ENCODE measurements around the gene NUP205.
"Not testable (repeated sequence)": the region's sequence is repeated elsewhere in the genome, so short reads cannot be mapped to it uniquely, and the experiment has no call there.

NUP205 gene

GRCh38 chr7:135684136-135684535, 126.4 kb downstream of the NUP205 start:
- DNase-seq (ENCODE audit: low read depth, low spot score): no peak
- H3K4me3 ChIP-seq (ENCODE audit: low read length): no peak overlapping the region

- DNase-seq (ENCODE audit: low read depth, low spot score): no peak
- H3K4me3 ChIP-seq (ENCODE audit: low read length): no peak overlapping the region
Measured at GRCh38 chr7:135684699-135685098, 127.0 kb downstream of the NUP205 start.

GRCh38 chr7:135685306-135686084, 127.8 kb downstream of the NUP205 start:
- DNase-seq (ENCODE audit: low read depth, low spot score): no peak
- H3K4me3 ChIP-seq (ENCODE audit: low read length): no peak overlapping the region

- DNase-seq (ENCODE audit: low read depth, low spot score): no peak
- no peak overlapping the region for H3K4me3 ChIP-seq (ENCODE audit: low read length)
Measured at GRCh38 chr7:135687466-135687865, 129.7 kb downstream of the NUP205 start.

- no peak for DNase-seq (ENCODE audit: low read depth, low spot score)
- no peak overlapping the region for H3K4me3 ChIP-seq (ENCODE audit: low read length)
Measured at GRCh38 chr7:135690566-135690965, 132.8 kb downstream of the NUP205 start.

- no peak for DNase-seq (ENCODE audit: low read depth, low spot score)
- H3K4me3 ChIP-seq (ENCODE audit: low read length): no peak overlapping the region
Measured at GRCh38 chr7:135692055-135692454, 134.3 kb downstream of the NUP205 start.

- not testable (repeated sequence) for DNase-seq (ENCODE audit: low read depth, low spot score); H3K4me3 ChIP-seq (ENCODE audit: low read length)
Measured at GRCh38 chr7:135692606-135693005, 134.9 kb downstream of the NUP205 start.

- no peak overlapping the region for H3K4me3 ChIP-seq (ENCODE audit: low read length)
- no peak for DNase-seq (ENCODE audit: low read depth, low spot score)
Measured at GRCh38 chr7:135693558-135693957, 135.8 kb downstream of the NUP205 start.

GRCh38 chr7:135697276-135698049, 139.7 kb downstream of the NUP205 start:
- DNase-seq (ENCODE audit: low read depth, low spot score): no peak
- H3K4me3 ChIP-seq (ENCODE audit: low read length): no peak overlapping the region
